Kidney glomerular epithelial cell (primary cell): Measurements from ENCODE around the gene PEF1.

Experiments used
- DNase-seq: peaks from one replicate; lab custom pipeline; 2025; lab: John Stamatoyannopoulos, UW

The PEF1 gene

DNA sequence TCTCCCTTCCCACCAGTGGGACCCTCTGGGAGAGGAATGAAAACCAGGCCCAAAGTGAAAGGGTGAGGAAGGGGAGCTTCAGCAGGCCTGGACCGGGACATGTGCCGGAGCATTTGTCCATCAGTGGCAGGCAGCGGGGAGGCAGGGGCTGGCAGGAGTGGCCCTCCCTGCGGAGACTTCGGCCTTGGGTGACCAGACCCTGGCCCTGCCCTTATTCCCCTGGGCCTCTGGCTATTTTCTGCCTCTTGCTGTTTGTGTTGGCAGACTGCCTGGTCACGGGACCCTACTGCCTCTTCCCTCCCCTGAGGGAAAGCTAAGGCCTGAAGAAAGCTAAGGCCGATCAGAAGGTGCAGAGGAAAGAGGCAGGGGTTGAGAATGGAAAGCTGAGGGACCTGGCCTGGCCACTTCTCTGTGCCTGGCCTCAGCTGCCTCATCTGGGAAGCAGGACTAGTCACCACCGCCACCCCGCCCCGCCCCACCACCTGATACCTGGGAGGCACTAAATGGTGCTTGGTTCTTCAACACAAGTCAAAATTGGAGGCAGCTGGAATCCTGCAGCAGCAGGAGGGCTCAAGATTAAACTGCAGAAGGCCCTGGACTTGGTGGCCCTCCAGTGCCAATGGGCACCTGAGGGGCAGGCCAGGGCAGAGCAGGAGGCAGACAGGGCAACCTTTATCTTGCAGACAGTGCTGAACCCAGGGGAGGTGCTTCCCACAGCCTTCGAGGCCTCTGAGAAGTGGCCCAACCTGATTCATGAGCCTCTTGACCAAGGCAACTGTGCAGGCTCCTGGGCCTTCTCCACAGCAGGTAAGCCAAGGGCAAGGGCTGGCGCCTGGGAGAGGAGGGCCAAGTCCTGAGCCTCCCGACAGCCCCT lies 60.4 kb downstream of the PEF1 start:
- DNase-seq = peak; percentile 12

GRCh38 chr1:31583082-31583994 lies 61.3 kb downstream of the PEF1 start:
- no peak for DNase-seq

- peak; percentile 57 for DNase-seq
Observed at GRCh38 chr1:31581821-31582810, 62.6 kb downstream of the PEF1 start.

DNA sequence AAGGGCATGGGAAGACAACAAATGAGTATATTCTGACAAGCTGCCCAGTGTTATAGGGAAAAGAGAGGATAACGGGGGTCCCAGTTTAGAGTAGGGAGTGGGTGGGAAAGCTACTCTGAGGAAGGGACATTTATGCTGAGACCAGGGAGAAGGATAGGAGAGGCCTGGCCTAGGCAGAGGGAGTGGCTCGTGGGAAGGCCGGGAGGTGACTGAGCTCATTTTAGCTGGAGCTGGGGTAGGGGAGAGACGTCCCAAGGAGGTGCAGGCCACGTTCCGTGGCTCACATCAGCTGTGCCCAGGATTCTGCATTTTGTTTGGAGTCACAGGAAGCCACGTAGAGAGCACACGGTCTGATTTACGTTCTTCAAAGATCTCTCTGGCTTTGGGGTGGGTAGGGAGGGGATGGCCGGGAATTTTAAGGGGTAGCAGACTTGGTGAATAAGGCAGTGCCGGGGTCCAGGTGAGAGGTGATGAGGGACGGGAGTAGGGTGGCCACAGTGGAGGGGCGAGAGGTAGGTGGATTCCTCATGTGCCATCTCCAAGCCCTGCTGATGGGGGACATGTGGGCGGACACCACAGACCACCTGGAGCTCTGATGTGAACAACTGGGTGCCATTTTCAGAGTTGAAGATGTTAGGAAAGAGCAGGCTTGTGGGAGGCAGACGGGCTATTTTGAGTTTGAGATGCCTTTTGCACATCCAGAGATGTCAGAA lies 63.6 kb downstream of the PEF1 start:
- no peak for DNase-seq

DNA sequence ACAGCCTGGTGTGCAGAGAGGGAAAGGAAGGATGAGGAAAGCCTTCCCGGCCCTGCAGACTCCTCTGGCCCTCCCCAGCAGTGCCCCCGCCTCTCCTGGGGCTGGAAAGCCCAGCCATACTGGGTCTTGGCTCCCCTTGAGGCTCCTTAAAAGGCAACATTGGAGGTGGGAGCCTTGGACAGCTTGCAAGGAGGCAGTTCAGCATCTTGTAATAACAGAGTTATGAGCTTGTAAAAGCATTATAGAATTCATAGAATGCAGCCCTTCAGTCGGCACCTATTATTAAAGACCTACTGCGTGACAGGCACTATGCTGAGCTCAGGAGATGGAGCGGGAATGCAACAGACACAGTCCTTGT lies 64.2 kb downstream of the PEF1 start:
- no peak for DNase-seq
